IPS-20b (cell line): ENCODE measurements around the gene EDN3.

Experiments used
- H3K27ac ChIP-seq: one replicate; pipeline ENCODE4 v1.5.1; 2013; ENCODE audit warnings: low read length
- H3K27me3 ChIP-seq: 2 replicates; pipeline ENCODE4 v1.6.1; 2013; ENCODE audit warnings: mild to moderate bottlenecking, low read length, inconsistent platforms; ENCODE audit not compliant: insufficient read depth
- H3K36me3 ChIP-seq: 2 replicates; pipeline ENCODE4 v1.6.1; 2013; ENCODE audit warnings: low read depth, mild to moderate bottlenecking, inconsistent platforms, low read length, moderate library complexity; ENCODE audit not compliant: insufficient read depth
- H3K4me1 ChIP-seq: 2 replicates; pipeline ENCODE4 v1.6.1; 2013; ENCODE audit warnings: mild to moderate bottlenecking, control low read depth, inconsistent platforms, low read length, moderate library complexity; ENCODE audit not compliant: insufficient read depth
- H3K4me3 ChIP-seq: 2 replicates; pipeline ENCODE4 v1.5.1; 2013; ENCODE audit warnings: mild to moderate bottlenecking, low read length, inconsistent platforms
- H3K9ac ChIP-seq: 2 replicates; pipeline ENCODE4 v1.6.1; 2013; ENCODE audit warnings: low read depth, mild to moderate bottlenecking, inconsistent platforms, low read length, moderate library complexity
- H3K9me3 ChIP-seq: 2 replicates; pipeline ENCODE4 v1.6.1; 2013; ENCODE audit warnings: mild to moderate bottlenecking, low read depth, low read length, inconsistent platforms; ENCODE audit not compliant: insufficient read depth

EDN3 gene

DNA sequence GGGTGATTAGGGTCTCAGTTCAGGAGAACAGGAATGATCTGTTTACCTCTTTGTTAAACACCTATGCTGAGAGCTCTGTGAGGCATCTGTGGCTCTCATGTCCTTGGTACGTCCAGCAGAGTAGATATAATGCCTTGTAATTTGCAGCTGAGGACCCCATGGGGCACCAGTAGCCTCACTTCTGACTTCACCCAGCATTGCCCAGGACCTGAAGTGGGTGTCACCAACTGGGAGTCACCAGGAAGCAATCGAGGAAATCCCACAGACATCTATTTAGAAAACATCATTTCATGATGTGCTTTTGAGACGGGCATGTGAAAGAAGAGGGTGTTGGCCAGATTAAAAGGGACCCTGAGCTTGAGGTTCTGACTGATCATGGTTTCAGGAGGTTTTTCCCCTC is 8.8 kb downstream of the EDN3 start:
- Histone ChIP-seq H3K9ac (no peak overlapping the region), H3K27ac (no peak overlapping the region), H3K4me1 (no peaks in the 10 kb centered on the region), H3K4me3 (no peak overlapping the region), H3K36me3 (no peaks in the 10 kb centered on the region), H3K27me3 (peaks cover 19% of the 10 kb centered on the region), H3K9me3 (no peaks in the 10 kb centered on the region)

DNA sequence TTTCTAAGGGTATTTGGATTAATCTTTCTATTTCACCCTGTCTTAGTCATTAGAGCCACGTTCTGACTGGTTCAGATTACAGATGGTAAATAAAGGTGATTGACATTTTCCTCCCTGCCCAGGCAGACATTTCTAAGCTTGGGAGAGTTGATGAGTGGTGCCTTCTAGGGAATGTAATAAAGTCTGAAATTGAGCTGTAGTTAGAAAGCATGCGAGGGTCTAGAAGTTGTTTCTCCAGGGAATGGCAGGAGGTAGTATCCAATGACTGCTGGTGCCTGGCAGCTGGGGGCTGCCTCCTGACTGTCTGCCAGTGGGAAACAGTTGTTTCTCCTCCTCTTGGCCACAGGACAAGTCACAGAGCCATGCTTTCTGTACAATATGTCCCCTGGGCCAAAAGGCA is 14.6 kb downstream of the EDN3 start:
- Histone ChIP-seq H3K27ac (no peak overlapping the region), H3K27me3 (no peaks in the 10 kb centered on the region), H3K36me3 (no peaks in the 10 kb centered on the region), H3K9me3 (no peaks in the 10 kb centered on the region), H3K4me3 (no peak overlapping the region), H3K9ac (no peak overlapping the region), H3K4me1 (peaks cover 4% of the 10 kb centered on the region; the same call in 1 of the 2 replicates)

DNA sequence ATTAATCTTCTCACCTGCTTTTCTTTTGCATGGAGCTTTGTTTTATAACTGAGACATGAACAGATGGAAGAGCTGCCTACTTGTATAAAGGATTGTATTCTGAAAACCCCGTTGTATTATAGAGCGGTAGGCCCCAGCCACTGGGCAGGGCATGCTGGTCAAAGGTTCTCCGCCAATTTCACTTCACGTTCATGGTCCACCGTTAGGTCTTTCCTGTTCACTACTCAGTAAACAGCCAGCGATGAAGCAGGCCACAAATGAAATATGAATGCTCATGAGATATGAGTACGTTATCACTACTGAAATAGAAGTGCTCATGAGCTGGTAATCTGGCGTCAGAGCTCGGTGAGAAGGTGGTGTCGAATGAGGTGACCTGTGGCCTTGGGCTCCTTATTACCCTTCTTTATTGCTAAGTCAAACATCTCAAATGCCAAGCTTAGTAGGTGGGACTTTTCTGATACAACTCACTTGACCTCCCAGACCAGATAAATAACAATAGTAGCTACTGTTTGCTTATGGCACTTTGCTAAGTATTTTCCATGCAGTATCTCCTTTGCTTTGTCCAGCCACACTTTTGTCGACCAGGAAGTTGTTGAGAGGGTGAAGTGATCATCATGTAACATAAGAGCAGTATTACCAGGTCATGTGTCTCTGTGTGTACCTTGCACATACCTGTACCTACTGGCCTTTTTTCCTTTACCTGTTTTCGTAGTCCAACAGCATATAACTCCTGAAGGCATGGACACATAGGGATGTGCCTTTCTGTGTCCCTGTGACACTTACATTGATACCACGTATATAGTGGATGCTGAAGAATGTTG is 16.7 kb downstream of the EDN3 start:
- Histone ChIP-seq H3K36me3 (no peaks in the 10 kb centered on the region), H3K27me3 (0 out of 2 replicates have a peak, but pooled peaks cover 5% of the 10 kb centered on the region), H3K4me3 (no peak overlapping the region), H3K27ac (no peak overlapping the region), H3K4me1 (peaks cover 4% of the 10 kb centered on the region; the same call in 1 of the 2 replicates), H3K9ac (no peak overlapping the region), H3K9me3 (no peaks in the 10 kb centered on the region)

DNA sequence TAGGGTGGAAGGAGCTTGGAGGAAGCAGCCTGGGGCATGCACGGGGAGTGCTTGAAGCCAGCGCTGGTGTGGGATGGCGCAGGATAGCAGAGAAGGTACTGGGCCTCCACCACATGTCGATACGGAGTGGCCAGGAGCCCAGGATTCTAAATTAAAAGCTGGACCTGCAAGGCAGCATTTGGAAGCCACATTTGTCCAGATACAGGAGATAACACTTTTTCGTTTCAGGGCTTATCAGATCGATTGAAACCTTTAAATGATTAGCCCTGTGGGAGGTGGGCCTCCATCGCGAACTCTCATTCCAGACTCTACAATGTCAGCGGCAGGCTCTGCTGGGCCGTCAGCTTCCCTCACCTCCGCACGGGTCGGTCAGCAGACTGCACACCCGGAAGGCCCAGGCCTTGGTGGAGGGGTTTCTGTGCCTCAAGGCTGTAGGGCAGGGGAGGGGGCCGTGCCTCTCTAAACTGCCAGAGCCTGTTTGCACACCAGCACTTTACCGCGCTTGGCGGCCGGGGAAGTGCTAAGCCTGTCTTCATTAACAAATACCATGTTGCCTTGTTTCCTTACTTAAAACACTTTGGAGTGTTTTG is 17.9 kb downstream of the EDN3 start:
- Histone ChIP-seq H3K27ac (no peak overlapping the region), H3K9ac (no peak overlapping the region), H3K4me1 (peaks cover 4% of the 10 kb centered on the region; the same call in 1 of the 2 replicates), H3K9me3 (no peaks in the 10 kb centered on the region), H3K36me3 (no peaks in the 10 kb centered on the region), H3K4me3 (no peak overlapping the region), H3K27me3 (0 out of 2 replicates have a peak, but pooled peaks cover 6% of the 10 kb centered on the region)

DNA sequence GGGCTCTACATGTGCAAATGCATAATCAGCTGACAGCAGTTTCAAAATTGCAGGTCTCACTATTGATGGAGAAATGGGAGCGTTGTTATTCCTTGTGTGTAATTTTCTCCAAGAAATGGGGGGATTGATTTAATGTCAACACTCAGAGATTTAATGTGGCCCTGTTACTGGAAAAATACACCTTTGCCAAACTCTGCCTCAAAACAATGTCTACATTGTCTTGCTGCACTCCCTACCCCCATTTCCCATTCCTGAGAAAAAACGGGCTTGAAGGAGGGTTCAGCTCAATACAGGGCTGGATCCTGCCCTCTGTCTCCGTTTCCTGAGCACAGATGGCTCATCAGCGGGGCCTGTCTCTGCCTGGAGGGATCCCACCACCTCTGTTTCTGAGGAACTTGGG is 18.4 kb downstream of the EDN3 start:
- Histone ChIP-seq H3K9ac (no peak overlapping the region), H3K27ac (no peak overlapping the region), H3K36me3 (no peaks in the 10 kb centered on the region), H3K9me3 (no peaks in the 10 kb centered on the region), H3K4me1 (peaks cover 4% of the 10 kb centered on the region; the same call in 1 of the 2 replicates), H3K27me3 (0 out of 2 replicates have a peak, but pooled peaks cover 6% of the 10 kb centered on the region), H3K4me3 (no peak overlapping the region)

DNA sequence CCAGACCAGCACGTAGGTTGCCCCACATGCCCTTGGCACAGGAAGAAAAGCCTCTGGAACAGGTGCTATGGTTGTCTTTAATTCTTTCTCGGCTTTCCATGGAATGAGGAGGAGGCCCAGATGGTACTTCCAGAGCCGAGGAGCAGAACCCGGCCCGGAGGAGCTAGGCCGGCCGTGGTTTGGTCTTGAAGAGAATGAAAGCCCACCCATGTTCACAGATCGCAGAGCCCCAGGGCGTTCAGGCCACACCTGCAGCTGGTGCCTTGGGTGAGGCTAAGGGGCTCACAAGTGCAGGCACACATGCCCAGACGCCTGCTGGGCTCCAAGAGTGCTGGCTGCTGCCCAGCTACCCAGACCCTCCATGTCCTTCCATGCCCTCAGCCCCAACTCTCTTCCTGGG is 20.0 kb downstream of the EDN3 start:
- 0 out of 2 replicates have a peak, but pooled peaks cover 6% of the 10 kb centered on the region for H3K27me3 ChIP-seq
- no peak overlapping the region for H3K9ac ChIP-seq
- H3K36me3 ChIP-seq: no peaks in the 10 kb centered on the region
- H3K4me1 ChIP-seq: peaks cover 4% of the 10 kb centered on the region; the same call in 1 of the 2 replicates
- no peaks in the 10 kb centered on the region for H3K9me3 ChIP-seq
- H3K4me3 ChIP-seq: no peak overlapping the region
- H3K27ac ChIP-seq: no peak overlapping the region

DNA sequence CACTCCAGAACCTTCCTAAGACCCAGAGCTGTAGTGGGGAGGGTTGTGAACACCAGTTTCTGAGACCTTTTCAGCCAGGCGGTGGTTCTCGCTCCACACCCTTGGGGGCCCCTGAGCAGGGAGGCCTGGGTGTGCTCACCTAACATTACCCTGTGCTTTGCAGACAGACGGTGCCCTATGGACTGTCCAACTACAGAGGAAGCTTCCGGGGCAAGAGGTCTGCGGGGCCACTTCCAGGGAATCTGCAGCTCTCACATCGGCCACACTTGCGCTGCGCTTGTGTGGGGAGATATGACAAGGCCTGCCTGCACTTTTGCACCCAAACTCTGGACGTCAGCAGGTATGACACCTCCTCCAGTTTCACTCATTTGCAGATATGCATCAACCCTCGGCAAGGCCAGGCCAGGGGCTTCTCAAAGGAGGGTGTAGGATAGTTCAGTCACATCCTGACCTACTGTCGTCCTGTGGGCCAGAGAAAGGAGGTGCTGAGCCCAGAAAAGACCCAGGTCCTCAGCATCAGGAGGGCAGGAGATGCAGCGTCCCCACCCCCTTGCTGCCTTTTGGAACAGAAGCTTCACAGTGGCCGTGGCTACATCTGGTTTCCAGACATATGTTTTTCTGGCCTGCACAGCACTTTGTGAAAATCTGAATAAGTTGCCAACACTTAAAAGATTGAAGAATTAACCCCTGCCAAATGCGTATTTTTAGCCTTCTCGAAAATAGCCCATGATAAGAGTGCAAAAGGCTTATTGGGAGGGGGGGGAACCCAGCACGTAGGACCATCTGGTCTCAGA is 20.6 kb downstream of the EDN3 start:
- Histone ChIP-seq H3K4me3 (no peak overlapping the region), H3K9me3 (no peaks in the 10 kb centered on the region), H3K4me1 (peaks cover 4% of the 10 kb centered on the region; the same call in 1 of the 2 replicates), H3K27me3 (0 out of 2 replicates have a peak, but pooled peaks cover 11% of the 10 kb centered on the region), H3K36me3 (no peaks in the 10 kb centered on the region), H3K9ac (no peak overlapping the region), H3K27ac (no peak overlapping the region)

DNA sequence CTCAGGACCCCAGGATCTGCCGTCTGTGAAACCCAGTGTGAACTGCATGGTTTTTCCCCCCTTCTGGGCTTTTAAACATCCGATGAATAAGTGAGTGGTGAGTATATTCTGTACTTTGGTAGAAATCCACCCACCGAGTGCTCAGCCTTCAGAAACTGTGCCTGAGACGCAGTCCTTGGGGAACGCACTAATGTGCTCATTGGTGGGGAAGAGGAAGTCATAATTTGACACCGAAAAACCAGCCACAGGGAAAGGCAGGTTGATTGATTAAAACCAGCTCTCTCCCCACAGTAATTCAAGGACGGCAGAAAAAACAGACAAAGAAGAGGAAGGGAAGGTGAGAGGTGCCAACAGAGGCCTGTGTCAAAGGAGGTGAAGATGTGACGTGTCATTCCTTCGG is 21.7 kb downstream of the EDN3 start:
- no peak overlapping the region for H3K27ac ChIP-seq
- peaks cover 4% of the 10 kb centered on the region; the same call in 1 of the 2 replicates for H3K4me1 ChIP-seq
- no peak overlapping the region for H3K4me3 ChIP-seq
- H3K9ac ChIP-seq: no peak overlapping the region
- H3K9me3 ChIP-seq: no peaks in the 10 kb centered on the region
- no peaks in the 10 kb centered on the region for H3K36me3 ChIP-seq
- H3K27me3 ChIP-seq: 0 out of 2 replicates have a peak, but pooled peaks cover 12% of the 10 kb centered on the region

DNA sequence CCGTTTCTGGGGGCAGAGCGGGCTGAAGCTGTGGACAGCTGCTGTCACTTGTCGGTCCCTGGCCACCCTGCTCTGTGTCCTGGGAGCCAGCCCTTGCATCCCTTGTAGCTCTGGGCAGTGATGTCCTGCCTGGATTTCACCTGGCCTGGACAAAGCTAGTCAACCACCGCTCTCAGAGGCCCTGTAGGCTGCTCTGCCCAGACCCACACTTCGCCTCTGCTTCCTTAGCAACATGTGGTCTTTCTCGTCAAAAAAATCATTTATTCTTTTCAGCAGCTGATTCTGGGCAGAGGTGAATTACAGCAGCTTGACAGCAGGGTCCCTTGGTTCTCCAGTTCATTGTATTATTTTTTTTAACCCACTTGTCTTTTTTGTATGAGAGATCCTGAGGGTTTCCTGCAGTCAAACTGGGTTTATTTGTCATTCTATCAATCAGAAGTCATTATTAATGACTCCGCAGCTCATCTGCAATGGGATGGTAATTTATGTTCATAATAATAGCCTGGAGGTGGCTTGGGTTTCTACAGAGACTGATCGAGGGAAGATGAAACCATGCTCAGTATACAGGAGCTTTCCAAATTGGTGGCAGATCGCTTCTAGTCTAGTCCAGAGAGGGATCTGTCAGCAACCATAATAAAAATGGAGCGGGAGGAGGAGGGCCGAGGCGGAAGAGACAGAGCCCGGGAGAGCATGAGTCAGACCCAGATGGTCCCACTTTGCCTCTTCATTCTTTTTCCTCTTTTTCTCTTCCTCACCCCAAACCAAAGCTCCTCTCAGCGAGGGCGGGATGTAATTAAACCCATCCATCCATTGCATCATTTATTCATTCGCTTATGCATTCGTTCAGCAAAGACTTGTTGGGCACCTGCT is 22.4 kb downstream of the EDN3 start:
- no peak overlapping the region for H3K9ac ChIP-seq
- peaks cover 18% of the 10 kb centered on the region for H3K27me3 ChIP-seq
- H3K4me1 ChIP-seq: peaks cover 4% of the 10 kb centered on the region; the same call in 1 of the 2 replicates
- no peaks in the 10 kb centered on the region for H3K9me3 ChIP-seq
- H3K36me3 ChIP-seq: no peaks in the 10 kb centered on the region
- no peak overlapping the region for H3K4me3 ChIP-seq
- no peak overlapping the region for H3K27ac ChIP-seq

DNA sequence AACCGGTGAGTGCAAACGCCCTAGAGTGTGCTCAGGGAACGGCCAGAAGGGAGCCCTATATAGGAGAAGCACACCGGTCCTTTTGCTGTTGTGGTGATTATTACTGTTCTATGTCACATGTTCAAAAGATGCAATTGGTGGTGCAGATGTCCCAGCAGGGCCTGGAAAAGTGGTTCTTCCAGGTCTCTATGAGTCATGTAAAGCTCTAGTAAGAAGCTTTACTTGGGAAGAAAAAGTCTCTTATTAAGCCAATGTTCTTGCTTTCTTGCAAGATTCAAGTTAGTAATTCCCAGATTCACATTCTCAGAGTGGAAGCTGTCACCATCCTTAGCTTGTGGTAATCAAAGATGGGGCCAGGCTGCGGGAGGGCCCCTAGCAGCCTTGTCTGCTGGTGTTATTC is 23.3 kb downstream of the EDN3 start:
- Histone ChIP-seq H3K36me3 (no peaks in the 10 kb centered on the region), H3K4me3 (no peak overlapping the region), H3K9me3 (no peaks in the 10 kb centered on the region), H3K4me1 (peaks cover 2% of the 10 kb centered on the region; the same call in 1 of the 2 replicates), H3K9ac (no peak overlapping the region), H3K27ac (no peak overlapping the region), H3K27me3 (peaks cover 27% of the 10 kb centered on the region)
